ENCODE measurements around the gene TULP4.
"Not testable (repeated sequence)": the region's sequence is repeated elsewhere in the genome, so short reads cannot be mapped to it uniquely, and the experiment has no call there.

The TULP4 gene

GRCh38 chr6:158398252-158399024, 86.2 kb downstream of the TULP4 start:
- no peak for DNase-seq

- no peak for DNase-seq
These were observed 86.9 kb downstream of the TULP4 start for GRCh38 chr6:158399040-158399700.

- peak; percentile 30 for DNase-seq
These were observed 89.9 kb downstream of the TULP4 start for GRCh38 chr6:158402184-158402583.

GRCh38 chr6:158405321-158405831, 93.1 kb downstream of the TULP4 start:
- not testable (repeated sequence) for DNase-seq

GRCh38 chr6:158405933-158406332, 93.7 kb downstream of the TULP4 start:
- no peak for DNase-seq

- DNase-seq: no peak
These were observed 94.5 kb downstream of the TULP4 start for GRCh38 chr6:158406736-158407135.

GRCh38 chr6:158408013-158408412, 95.7 kb downstream of the TULP4 start:
- DNase-seq: no peak

GRCh38 chr6:158408552-158409130, 96.4 kb downstream of the TULP4 start:
- DNase-seq: no peak

GRCh38 chr6:158409451-158409850, 97.2 kb downstream of the TULP4 start:
- DNase-seq: peak; percentile 26

GRCh38 chr6:158410784-158411183, 98.5 kb downstream of the TULP4 start:
- DNase-seq: no peak

- no peak for DNase-seq
These were observed 99.7 kb downstream of the TULP4 start for GRCh38 chr6:158411998-158412397.

- no peak for DNase-seq
These were observed 100.8 kb downstream of the TULP4 start for GRCh38 chr6:158413028-158413427.

GRCh38 chr6:158413814-158414565, 101.7 kb downstream of the TULP4 start:
- DNase-seq: no peak

GRCh38 chr6:158414851-158415262, 102.6 kb downstream of the TULP4 start:
- DNase-seq: no peak

- DNase-seq: no peak
These were observed 103.4 kb downstream of the TULP4 start for GRCh38 chr6:158415666-158416065.

GRCh38 chr6:158416883-158417759, 104.9 kb downstream of the TULP4 start:
- DNase-seq: no peak

GRCh38 chr6:158417760-158418098, 105.5 kb downstream of the TULP4 start:
- DNase-seq: no peak

- DNase-seq: no peak
These were observed 106.2 kb downstream of the TULP4 start for GRCh38 chr6:158418501-158418900.

GRCh38 chr6:158419339-158419909, 107.2 kb downstream of the TULP4 start:
- no peak for DNase-seq

GRCh38 chr6:158421381-158421780, 109.1 kb downstream of the TULP4 start:
- no peak for DNase-seq

GRCh38 chr6:158422629-158423238, 110.5 kb downstream of the TULP4 start:
- no peak for DNase-seq
